ENCODE measurements around the gene TPM2.
A peak's percentile ranks its signal among the peaks of the same experiment; 100 is the strongest.

The TPM2 gene

DNA sequence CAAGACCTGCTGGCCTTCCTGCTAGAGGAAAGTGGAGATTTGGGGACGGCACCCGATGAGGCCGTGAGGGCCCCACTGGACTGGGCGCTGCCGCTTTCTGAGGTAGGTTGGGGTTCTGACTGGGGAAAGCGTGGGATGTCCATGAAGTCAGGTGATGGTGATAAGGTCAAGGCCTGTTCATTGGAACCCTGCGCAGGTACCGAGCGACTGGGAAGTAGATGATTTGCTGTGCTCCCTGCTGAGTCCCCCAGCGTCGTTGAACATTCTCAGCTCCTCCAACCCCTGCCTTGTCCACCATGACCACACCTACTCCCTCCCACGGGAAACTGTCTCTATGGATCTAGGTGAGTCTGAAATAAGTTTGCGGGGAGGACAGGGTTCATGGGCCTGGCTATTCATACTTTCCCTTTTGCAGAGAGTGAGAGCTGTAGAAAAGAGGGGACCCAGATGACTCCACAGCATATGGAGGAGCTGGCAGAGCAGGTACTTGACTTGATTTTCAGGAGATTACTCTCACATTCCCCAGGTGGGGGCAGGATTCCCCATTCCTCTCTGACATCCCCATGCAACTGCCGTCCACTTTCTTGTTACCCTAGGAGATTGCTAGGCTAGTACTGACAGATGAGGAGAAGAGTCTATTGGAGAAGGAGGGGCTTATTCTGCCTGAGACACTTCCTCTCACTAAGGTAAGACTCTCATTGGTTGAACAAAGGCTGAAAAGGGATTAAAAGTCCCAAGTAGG lies 43.2 kb upstream of the TPM2 start:
- DNase-seq (ENCODE audit: extremely low spot score) = peak; percentile 52
- no peak for TF ChIP-seq LEF1 (IDR thresholded peaks at IDR 0.05; ENCODE audit: borderline replicate concordance)
- TF ChIP-seq SUZ12 (IDR thresholded peaks at IDR 0.05) = no peak
- TF ChIP-seq PKNOX1 (IDR thresholded peaks at IDR 0.05) = peak; percentile 31; the same call in 1 of the 2 replicates
- ChIA-PET CTCF (interaction anchor here (0.8 to 3.2 kb wide), 6 partner anchors 14 to 76 kb away, joined by 3 to 11 read pairs (median 4); no protein-coding TSS in a partner anchor), POLR2A (interaction anchor here (0.7 to 2.6 kb wide), 10 partner anchors 12 to 129 kb away, joined by 3 to 20 read pairs (median 4); partner anchors contain the start of genes CCDC107, GBA2, RGP1 and RMRP)

- POLR2A ChIA-PET = interaction anchor here (0.5 to 2.6 kb wide), 14 partner anchors 13 to 128 kb away, joined by 3 to 20 read pairs (median 5); partner anchors contain the start of genes CCDC107, GBA2, HINT2 and RGP1
- CTCF ChIA-PET = interaction anchor here (0.8 to 3.2 kb wide), 7 partner anchors 15 to 120 kb away, joined by 3 to 11 read pairs (median 4); no protein-coding TSS in a partner anchor
- DNase-seq (ENCODE audit: extremely low spot score) = peak; percentile 93
- no peak for TF ChIP-seq PKNOX1 (IDR thresholded peaks at IDR 0.05)
- peak; percentile 71 for TF ChIP-seq ELF4 (IDR thresholded peaks at IDR 0.05)
- peak; percentile 41; the same call in 1 of the 2 replicates for TF ChIP-seq L3MBTL2 (conservative IDR thresholded peaks at IDR 0.05)
- no peak for TF ChIP-seq SUZ12 (IDR thresholded peaks at IDR 0.05)
Measured at GRCh38 chr9:35732185-35732799, 42.6 kb upstream of the TPM2 start, which contains the start of the genes CREB3 and TLN1. CREB3 (plus strand) TSS chr9:35732666; CDS start chr9:35732773, 107 bp downstream. TLN1 (minus strand) TSS chr9:35732195; CDS start chr9:35725694, 6,501 bp downstream.

DNA sequence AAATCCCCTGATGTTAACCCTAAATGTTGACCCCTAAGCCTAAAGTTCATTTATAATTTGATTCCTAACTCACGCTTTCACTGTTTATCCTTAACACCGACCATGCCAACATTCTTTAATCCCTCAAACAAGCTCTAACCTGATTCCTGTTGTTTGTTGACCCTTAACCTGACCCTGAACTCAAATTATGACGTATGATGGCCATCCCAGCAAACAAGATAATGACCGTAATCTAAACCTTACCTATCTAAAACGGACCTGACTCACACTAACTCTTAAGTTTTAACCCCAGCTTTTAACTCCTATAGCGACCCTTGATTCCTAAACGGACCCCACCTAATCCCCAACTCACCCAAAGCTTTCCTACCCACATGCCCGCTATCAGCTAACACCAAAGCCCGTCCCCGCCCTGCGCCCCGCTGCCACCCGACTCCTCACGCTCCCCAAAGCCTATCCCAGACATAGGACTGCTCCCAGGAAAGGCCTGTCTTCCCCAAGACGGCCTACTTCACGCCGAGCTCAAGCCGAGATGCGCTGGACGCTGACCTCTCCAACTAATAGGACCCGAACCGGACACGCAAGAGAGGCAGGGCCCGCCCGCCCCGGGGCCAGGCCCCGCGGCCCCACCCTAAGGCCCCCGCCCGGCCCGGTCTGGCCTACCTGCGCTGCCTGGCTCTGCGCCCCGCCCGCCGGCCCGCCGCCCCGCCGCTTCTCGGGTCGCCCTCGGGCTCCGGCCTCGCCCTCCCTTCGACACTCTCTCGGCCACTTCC lies 41.9 kb upstream of the TPM2 start:
- ChIA-PET POLR2A (interaction anchor here (1.0 to 2.6 kb wide), 12 partner anchors 13 to 128 kb away, joined by 3 to 20 read pairs (median 6); partner anchors contain the start of genes ARHGEF39, CCDC107, GBA2 and HINT2), CTCF (interaction anchor here (1.2 to 3.2 kb wide), 4 partner anchors 16 to 119 kb away, joined by 4 to 11 read pairs (median 4); no protein-coding TSS in a partner anchor)
- no peak for TF ChIP-seq HDGF (IDR thresholded peaks at IDR 0.05; ENCODE audit: borderline replicate concordance)
- no peak for TF ChIP-seq ZNF384 (IDR thresholded peaks at IDR 0.05)
- TF ChIP-seq LEF1 (IDR thresholded peaks at IDR 0.05; ENCODE audit: borderline replicate concordance) = no peak
- no peak for TF ChIP-seq FOXK2 (IDR thresholded peaks at IDR 0.05)
- no peak for TF ChIP-seq ELF4 (IDR thresholded peaks at IDR 0.05)
- no peak for TF ChIP-seq BHLHE40 (IDR thresholded peaks at IDR 0.05; ENCODE audit: borderline replicate concordance)
- no peak for TF ChIP-seq TARDBP (IDR thresholded peaks at IDR 0.05)
- no peak for TF ChIP-seq L3MBTL2 (conservative IDR thresholded peaks at IDR 0.05)
- no peak for TF ChIP-seq FOXA1 (IDR thresholded peaks at IDR 0.05)
- no peak for TF ChIP-seq SP1 (IDR thresholded peaks at IDR 0.05)
- TF ChIP-seq CTBP1 (IDR thresholded peaks at IDR 0.05; ENCODE audit: borderline replicate concordance) = no peak
- no peak for TF ChIP-seq PKNOX1 (IDR thresholded peaks at IDR 0.05)
- no peak for TF ChIP-seq ARNT (IDR thresholded peaks at IDR 0.05)
- TF ChIP-seq FOXM1 (IDR thresholded peaks at IDR 0.05; ENCODE audit: borderline replicate concordance) = no peak
- no peak for TF ChIP-seq SUZ12 (IDR thresholded peaks at IDR 0.05)
- no peak for TF ChIP-seq NFRKB (IDR thresholded peaks at IDR 0.05)
- DNase-seq (ENCODE audit: extremely low spot score) = no peak

DNA sequence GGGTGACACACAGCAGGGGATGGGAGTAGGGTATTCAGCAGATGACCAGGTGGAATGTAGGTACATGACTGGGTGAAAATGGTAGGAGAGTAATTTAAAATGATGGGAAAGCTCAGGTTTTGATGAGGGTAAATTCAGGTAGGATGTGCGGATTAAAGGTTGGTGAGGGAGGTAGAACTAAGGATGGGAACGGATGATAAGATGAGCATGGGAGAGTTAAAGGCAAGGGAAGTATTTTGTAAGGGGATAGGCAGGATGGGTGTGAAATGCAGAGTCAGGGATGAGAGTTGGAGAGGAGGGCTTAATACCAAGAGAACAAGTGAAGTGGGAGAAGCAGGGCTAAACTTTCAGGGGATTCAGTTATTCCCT lies 40.7 kb upstream of the TPM2 start:
- TF ChIP-seq ARNT (IDR thresholded peaks at IDR 0.05) (no peak), FOXK2 (IDR thresholded peaks at IDR 0.05) (no peak), L3MBTL2 (conservative IDR thresholded peaks at IDR 0.05) (no peak), SP1 (IDR thresholded peaks at IDR 0.05) (no peak), NFRKB (IDR thresholded peaks at IDR 0.05) (no peak), ELF4 (IDR thresholded peaks at IDR 0.05) (no peak), LEF1 (IDR thresholded peaks at IDR 0.05; ENCODE audit: borderline replicate concordance) (no peak), FOXA1 (IDR thresholded peaks at IDR 0.05) (no peak), HDGF (IDR thresholded peaks at IDR 0.05; ENCODE audit: borderline replicate concordance) (no peak), TARDBP (IDR thresholded peaks at IDR 0.05) (no peak), BHLHE40 (IDR thresholded peaks at IDR 0.05; ENCODE audit: borderline replicate concordance) (no peak), FOXM1 (IDR thresholded peaks at IDR 0.05; ENCODE audit: borderline replicate concordance) (no peak)
- no peak for DNase-seq (ENCODE audit: extremely low spot score)
- ChIA-PET POLR2A (interaction anchor here (1.0 to 2.2 kb wide), 4 partner anchors 66 to 84 kb away, joined by 3 to 12 read pairs (median 3); partner anchors contain the start of gene ARHGEF39), CTCF (interaction anchor here (0.7 to 3.2 kb wide), 2 partner anchors 34 to 85 kb away, joined by 5 to 11 read pairs; no protein-coding TSS in a partner anchor)
